Ishikawa (cell line): Measurements from ENCODE around the gene PUDP.

ENCODE experiments used
- CREB1 ChIP-seq: IDR thresholded peaks from 2 replicates; pipeline ENCODE4 v1.6.1; 2012; ENCODE audit warnings: low read depth
- EP300 ChIP-seq: IDR thresholded peaks from 2 replicates; pipeline ENCODE4 v1.6.1; 2012; ENCODE audit warnings: borderline replicate concordance
- RAD21 ChIP-seq: IDR thresholded peaks from 2 replicates; pipeline ENCODE4 v1.6.1; 2012; ENCODE audit warnings: low read depth
- TCF12 ChIP-seq: IDR thresholded peaks from 2 replicates; pipeline ENCODE4 v1.6.1; 2012; ENCODE audit warnings: low read depth
- TEAD4 ChIP-seq: IDR thresholded peaks from 2 replicates; pipeline ENCODE4 v1.6.1; 2012
- YY1 ChIP-seq: IDR thresholded peaks from 2 replicates; pipeline ENCODE4 v1.6.1; 2012; ENCODE audit warnings: low read depth
- TF ChIP-seq, protein P1 (sequence below): IDR thresholded peaks from 2 replicates; pipeline ENCODE4 v1.6.1; 2012

DNA sequence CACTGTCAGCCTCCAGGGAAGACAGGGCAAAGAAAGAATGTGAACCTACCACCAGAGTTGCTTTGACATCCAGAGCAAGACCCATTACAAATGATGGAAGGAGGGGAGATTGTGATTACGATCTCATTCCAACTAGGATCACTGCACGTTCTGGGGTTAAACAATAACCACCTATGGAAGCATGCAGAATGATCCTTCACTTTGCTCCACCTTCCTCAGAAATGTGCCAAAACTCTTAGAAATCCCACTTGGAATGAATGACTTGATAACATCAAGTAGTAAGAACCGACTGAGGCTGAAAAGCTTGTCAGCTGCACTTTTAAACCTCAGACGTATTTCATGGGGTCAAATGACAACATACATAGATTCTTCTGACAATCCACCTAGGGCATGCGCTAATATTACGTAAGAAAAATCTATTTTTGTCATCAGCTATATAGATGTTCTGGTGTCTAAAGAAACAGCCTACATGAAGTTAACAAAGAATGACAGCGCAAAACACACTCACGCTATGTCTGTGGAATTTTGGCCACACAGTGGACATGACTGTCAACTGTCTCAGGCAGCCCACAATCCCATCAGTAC, 3.9 kb downstream of the PUDP start:
- TF ChIP-seq RAD21 = no peak
- TF ChIP-seq, protein P1, sequence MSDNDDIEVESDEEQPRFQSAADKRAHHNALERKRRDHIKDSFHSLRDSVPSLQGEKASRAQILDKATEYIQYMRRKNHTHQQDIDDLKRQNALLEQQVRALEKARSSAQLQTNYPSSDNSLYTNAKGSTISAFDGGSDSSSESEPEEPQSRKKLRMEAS = no peak
- no peak for TF ChIP-seq TEAD4
- no peak for TF ChIP-seq CREB1
- TF ChIP-seq TCF12 = no peak
- TF ChIP-seq EP300 = no peak
- no peak for TF ChIP-seq YY1
